OCI-LY1 (cell line): ENCODE measurements around the gene SLIT3.

ENCODE experiments used
- H2AFZ ChIP-seq: fragments of 200-600 bp; sonication (generic), shearing (Covaris generic); 2 replicates; pipeline ENCODE4 v1.6.0; 2014; ENCODE audit warnings: antibody characterized with exemption, mild to moderate bottlenecking, low read length
- H3F3A ChIP-seq: fragments of 200-600 bp; sonication (generic), shearing (Covaris generic); 2 replicates; pipeline ENCODE4 v1.6.0; 2014; ENCODE audit warnings: mild to moderate bottlenecking, antibody characterized with exemption, low read length, moderate library complexity; ENCODE audit not compliant: insufficient read depth
- H3K27ac ChIP-seq: fragments of 200-600 bp; sonication (generic); 2 replicates; pipeline ENCODE4 v1.5.1; 2014; ENCODE audit warnings: low read length, mixed run types, mild to moderate bottlenecking, low read depth; ENCODE audit not compliant: poor library complexity, severe bottlenecking
- H3K27me3 ChIP-seq: fragments of 200-600 bp; sonication (generic); 2 replicates; pipeline ENCODE4 v1.6.0; 2014; ENCODE audit warnings: antibody characterized with exemption, mild to moderate bottlenecking, low read length, moderate library complexity; ENCODE audit not compliant: insufficient read depth
- H3K36me3 ChIP-seq: fragments of 200-600 bp; sonication (generic); 2 replicates; pipeline ENCODE4 v1.6.1; 2014; ENCODE audit warnings: mild to moderate bottlenecking, antibody characterized with exemption, low read length, moderate library complexity, mixed read lengths; ENCODE audit not compliant: insufficient read depth
- H3K4me1 ChIP-seq: fragments of 200-600 bp; sonication (generic); 2 replicates; pipeline ENCODE4 v1.5.1; 2014; ENCODE audit warnings: mild to moderate bottlenecking, low read length, moderate library complexity; ENCODE audit not compliant: insufficient read depth, severe bottlenecking
- H3K4me2 ChIP-seq: fragments of 200-600 bp; sonication (generic), shearing (Covaris generic); 2 replicates; pipeline ENCODE4 v1.6.1; 2014; ENCODE audit warnings: low read length
- H3K4me3 ChIP-seq: fragments of 200-600 bp; sonication (generic); 2 replicates; pipeline ENCODE4 v1.5.1; 2014; ENCODE audit warnings: low read length, low read depth, mild to moderate bottlenecking, mixed read lengths; ENCODE audit not compliant: poor library complexity, severe bottlenecking
- H3K79me2 ChIP-seq: fragments of 200-600 bp; shearing (Covaris generic); 2 replicates; pipeline ENCODE4 v1.6.1; 2016; ENCODE audit warnings: mixed run types, low read length, mixed read lengths; ENCODE audit not compliant: insufficient read depth
- H3K9ac ChIP-seq: fragments of 200-600 bp; sonication (generic), shearing (Covaris generic); 2 replicates; pipeline ENCODE4 v1.6.1; 2014; ENCODE audit warnings: mild to moderate bottlenecking, low read length, mixed read lengths
- H3K9me2 ChIP-seq: fragments of 200-600 bp; sonication (generic), shearing (Covaris generic); 2 replicates; pipeline ENCODE4 v1.6.1; 2014; ENCODE audit warnings: low read depth, mild to moderate bottlenecking, low read length, mixed read lengths
- H3K9me3 ChIP-seq: fragments of 200-600 bp; shearing (Covaris generic); 2 replicates; pipeline ENCODE4 v1.6.1; 2014; ENCODE audit warnings: low read length, mixed read lengths
- H4K20me1 ChIP-seq: fragments of 200-600 bp; sonication (generic), shearing (Covaris generic); 2 replicates; pipeline ENCODE4 v1.6.0; 2016; ENCODE audit warnings: mild to moderate bottlenecking, low read length; ENCODE audit not compliant: insufficient read depth
- EZH2 ChIP-seq: fragments of 200-600 bp; sonication (generic), shearing (Covaris generic); IDR thresholded peaks from 2 replicates; pipeline ENCODE4 v1.8.0; 2017; ENCODE audit warnings: borderline replicate concordance, mixed run types, mild to moderate bottlenecking, antibody characterized with exemption, low read length, moderate library complexity, mixed read lengths
- TF ChIP-seq, protein P1 (sequence below): fragments of 200-600 bp; sonication (generic), shearing (Covaris generic); IDR thresholded peaks from 2 replicates; pipeline ENCODE4 v1.5.1; 2017; ENCODE audit warnings: mild to moderate bottlenecking, antibody characterized with exemption, low read length, moderate library complexity, mixed read lengths

The SLIT3 gene

GRCh38 chr5:168705321-168705720 is 595.6 kb downstream of the SLIT3 start:
- no peaks in the 10 kb centered on the region for H4K20me1 ChIP-seq
- no peak for TF ChIP-seq EZH2
- TF ChIP-seq, protein P1, sequence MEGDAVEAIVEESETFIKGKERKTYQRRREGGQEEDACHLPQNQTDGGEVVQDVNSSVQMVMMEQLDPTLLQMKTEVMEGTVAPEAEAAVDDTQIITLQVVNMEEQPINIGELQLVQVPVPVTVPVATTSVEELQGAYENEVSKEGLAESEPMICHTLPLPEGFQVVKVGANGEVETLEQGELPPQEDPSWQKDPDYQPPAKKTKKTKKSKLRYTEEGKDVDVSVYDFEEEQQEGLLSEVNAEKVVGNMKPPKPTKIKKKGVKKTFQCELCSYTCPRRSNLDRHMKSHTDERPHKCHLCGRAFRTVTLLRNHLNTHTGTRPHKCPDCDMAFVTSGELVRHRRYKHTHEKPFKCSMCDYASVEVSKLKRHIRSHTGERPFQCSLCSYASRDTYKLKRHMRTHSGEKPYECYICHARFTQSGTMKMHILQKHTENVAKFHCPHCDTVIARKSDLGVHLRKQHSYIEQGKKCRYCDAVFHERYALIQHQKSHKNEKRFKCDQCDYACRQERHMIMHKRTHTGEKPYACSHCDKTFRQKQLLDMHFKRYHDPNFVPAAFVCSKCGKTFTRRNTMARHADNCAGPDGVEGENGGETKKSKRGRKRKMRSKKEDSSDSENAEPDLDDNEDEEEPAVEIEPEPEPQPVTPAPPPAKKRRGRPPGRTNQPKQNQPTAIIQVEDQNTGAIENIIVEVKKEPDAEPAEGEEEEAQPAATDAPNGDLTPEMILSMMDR: no peak
- H3K36me3 ChIP-seq: no peaks in the 10 kb centered on the region

DNA sequence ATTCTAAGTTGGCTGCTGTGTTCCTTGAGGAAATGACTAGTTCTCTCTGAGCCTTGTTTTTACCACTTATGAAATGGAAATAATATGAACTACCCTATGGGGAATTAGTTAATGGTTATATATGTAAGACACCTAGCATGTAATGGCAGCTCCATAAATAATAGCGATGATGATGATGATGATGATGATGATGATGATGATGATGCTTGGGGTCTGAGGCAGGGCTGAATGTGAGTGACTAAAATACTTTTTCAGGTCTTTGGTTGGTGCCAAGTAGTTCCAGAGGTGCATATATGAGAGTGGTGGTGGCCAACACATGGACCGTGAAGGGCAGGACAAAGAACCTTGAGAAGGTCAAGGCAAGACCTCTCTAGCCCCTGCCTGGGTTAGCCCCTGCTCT is 598.4 kb downstream of the SLIT3 start:
- TF ChIP-seq, protein P1: no peak
- no peak for TF ChIP-seq EZH2
- H3K36me3 ChIP-seq: no peaks in the 10 kb centered on the region

More at GRCh38 chr5:168705321-168705720, 595.6 kb downstream of the SLIT3 start:
- Histone ChIP-seq H3K4me2 (no peak overlapping the region), H3K27me3 (no peaks in the 10 kb centered on the region; the same call in 1 of the 2 replicates), H3K9ac (no peak overlapping the region), H3F3A (no peaks in the 10 kb centered on the region), H2AFZ (no peak overlapping the region), H3K9me3 (no peaks in the 10 kb centered on the region), H3K4me3 (no peak overlapping the region), H3K79me2 (no peaks in the 10 kb centered on the region), H3K9me2 (no peaks in the 10 kb centered on the region), H3K4me1 (no peaks in the 10 kb centered on the region), H3K27ac (no peak overlapping the region)

DNA sequence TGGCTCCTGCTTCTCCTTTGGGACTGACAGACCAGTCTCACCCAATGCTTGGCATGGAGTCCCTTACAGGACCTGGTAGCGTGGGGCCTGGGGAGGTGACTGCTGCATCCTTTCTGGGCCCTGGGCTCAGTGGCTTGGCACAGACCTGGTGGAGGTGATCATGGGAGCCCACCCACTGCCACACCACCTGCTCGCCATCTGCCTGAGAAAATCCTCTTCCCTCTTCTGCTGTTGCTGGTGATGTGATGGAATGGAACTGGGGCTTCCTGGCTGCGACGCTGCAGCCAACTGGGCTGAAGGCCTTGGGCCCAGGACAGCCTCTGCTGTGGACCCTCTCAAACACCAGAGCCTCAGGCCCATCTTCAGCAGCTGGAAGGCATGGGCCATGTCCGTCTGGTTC is 599.3 kb downstream of the SLIT3 start:
- H3K27me3 ChIP-seq: no peaks in the 10 kb centered on the region; the same call in 1 of the 2 replicates
- H3K9me2 ChIP-seq: no peaks in the 10 kb centered on the region
- TF ChIP-seq, protein P1: no peak
- TF ChIP-seq EZH2: no peak

More for the DNA sequence above, 598.4 kb downstream of the SLIT3 start:
- Histone ChIP-seq H3K27ac (no peak overlapping the region), H3K4me2 (no peak overlapping the region), H3K9me2 (no peaks in the 10 kb centered on the region), H3K9me3 (no peaks in the 10 kb centered on the region), H3K4me1 (no peaks in the 10 kb centered on the region), H4K20me1 (no peaks in the 10 kb centered on the region), H3K4me3 (no peak overlapping the region), H3K79me2 (no peaks in the 10 kb centered on the region), H3K27me3 (no peaks in the 10 kb centered on the region; the same call in 1 of the 2 replicates), H3F3A (no peaks in the 10 kb centered on the region), H2AFZ (no peak overlapping the region), H3K9ac (no peak overlapping the region)

More for the DNA sequence above, 599.3 kb downstream of the SLIT3 start:
- Histone ChIP-seq H3K27ac (no peak overlapping the region), H3K36me3 (no peaks in the 10 kb centered on the region), H3K4me3 (no peak overlapping the region), H2AFZ (no peak overlapping the region), H3K9me3 (no peaks in the 10 kb centered on the region), H3K4me2 (no peak overlapping the region), H3K9ac (no peak overlapping the region), H3K4me1 (no peaks in the 10 kb centered on the region), H3F3A (no peaks in the 10 kb centered on the region), H4K20me1 (no peaks in the 10 kb centered on the region), H3K79me2 (no peaks in the 10 kb centered on the region)
